MM.1S (cell line): ENCODE measurements around the gene TRPM2.

Source experiments
- DNase-seq: peaks from one replicate; pipeline ENCODE4 v3.0.0-alpha.2; 2015
- H2AFZ ChIP-seq: fragments of 300-600 bp; sonication (generic); 2 replicates; pipeline ENCODE4 v1.6.0; 2016; ENCODE audit warnings: antibody characterized with exemption, low read length
- H3F3A ChIP-seq: fragments of 300-600 bp; sonication (generic); 2 replicates; pipeline ENCODE4 v1.6.1; 2016; ENCODE audit warnings: mild to moderate bottlenecking, antibody characterized with exemption, low read length, moderate library complexity, mixed read lengths; ENCODE audit not compliant: insufficient read depth
- H3K27ac ChIP-seq: fragments of 300-600 bp; sonication (generic); 2 replicates; pipeline ENCODE4 v1.5.1; 2016; ENCODE audit warnings: mild to moderate bottlenecking, low read length
- H3K27me3 ChIP-seq: fragments of 300-600 bp; sonication (generic); replicated peaks from 2 replicates; pipeline ENCODE4 v1.6.0; 2016; ENCODE audit warnings: low read length; ENCODE audit not compliant: insufficient read depth
- H3K36me3 ChIP-seq: fragments of 300-600 bp; sonication (generic); replicated peaks from 2 replicates; pipeline ENCODE4 v1.6.1; 2016; ENCODE audit warnings: mild to moderate bottlenecking, low read length, mixed read lengths; ENCODE audit not compliant: insufficient read depth
- H3K4me1 ChIP-seq: fragments of 300-600 bp; sonication (generic); 2 replicates; pipeline ENCODE4 v1.6.1; 2016; ENCODE audit warnings: low read length, mixed read lengths
- H3K4me2 ChIP-seq: fragments of 300-600 bp; sonication (generic); 2 replicates; pipeline ENCODE4 v1.6.0; 2016; ENCODE audit warnings: low read depth, low read length
- H3K4me3 ChIP-seq: fragments of 300-600 bp; sonication (generic); 2 replicates; pipeline ENCODE4 v1.5.1; 2016; ENCODE audit warnings: low read length, mixed read lengths
- H3K79me2 ChIP-seq: fragments of 300-600 bp; sonication (generic); 2 replicates; pipeline ENCODE4 v1.6.1; 2016; ENCODE audit warnings: mixed run types, low read length, mixed read lengths
- H3K9ac ChIP-seq: fragments of 300-600 bp; sonication (generic); 2 replicates; pipeline ENCODE4 v1.6.1; 2016; ENCODE audit warnings: low read length, mixed read lengths
- H3K9me2 ChIP-seq: fragments of 300-600 bp; sonication (generic); replicated peaks from 2 replicates; pipeline ENCODE4 v1.6.1; 2016; ENCODE audit warnings: mild to moderate bottlenecking, low read length, mixed read lengths; ENCODE audit not compliant: insufficient read depth
- H3K9me3 ChIP-seq: fragments of 300-600 bp; sonication (generic); replicated peaks from 2 replicates; pipeline ENCODE4 v1.6.1; 2016; ENCODE audit warnings: mild to moderate bottlenecking, low read length, mixed read lengths; ENCODE audit not compliant: insufficient read depth
- H4K20me1 ChIP-seq: fragments of 300-600 bp; sonication (generic); 2 replicates; pipeline ENCODE4 v1.6.1; 2016; ENCODE audit warnings: mild to moderate bottlenecking, low read length, moderate library complexity, mixed read lengths; ENCODE audit not compliant: insufficient read depth
- CTCF ChIP-seq: fragments of 300-600 bp; sonication (generic); IDR thresholded peaks from 2 replicates; pipeline ENCODE4 v1.5.1; 2016; ENCODE audit warnings: antibody characterized with exemption, low read length, mixed read lengths
- EZH2 ChIP-seq: fragments of 300-600 bp; sonication (generic); optimal IDR thresholded peaks from 2 replicates; pipeline ENCODE3; 2017; ENCODE audit warnings: low read depth, mild to moderate bottlenecking, antibody characterized with exemption, low read length, mixed read lengths
- EZH2phosphoT487 ChIP-seq: fragments of 300-600 bp; sonication (generic); IDR thresholded peaks from 2 replicates; pipeline ENCODE4 v1.6.1; 2018; ENCODE audit warnings: antibody characterized with exemption, low read length

Gene TRPM2

DNA sequence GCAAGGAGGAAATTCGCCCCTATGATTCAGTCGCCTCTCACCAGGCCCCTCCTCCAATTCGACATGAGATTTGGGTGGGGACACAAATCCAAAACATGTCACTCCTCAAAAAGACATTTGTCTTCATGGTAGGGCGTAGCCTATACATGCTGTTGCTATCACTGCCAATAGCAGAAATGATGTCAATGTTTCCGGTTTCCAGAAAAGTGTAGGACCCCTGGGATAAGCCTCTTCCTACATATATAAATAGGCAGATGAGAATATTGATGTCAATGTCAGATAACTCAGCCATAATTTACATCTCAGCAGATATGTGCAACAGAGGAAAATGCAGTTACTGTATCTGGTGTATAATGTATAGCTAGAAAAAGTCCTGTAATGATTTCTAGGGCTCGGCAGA lies 118.6 kb downstream of the TRPM2 start:
- H3K4me1 ChIP-seq: no peaks in the 10 kb centered on the region
- no peak overlapping the region for H3K9ac ChIP-seq
- H3K27me3 ChIP-seq: peaks cover 32% of the 10 kb centered on the region
- H3K4me3 ChIP-seq: no peak overlapping the region
- no peaks in the 10 kb centered on the region for H3K9me3 ChIP-seq
- no peaks in the 10 kb centered on the region for H4K20me1 ChIP-seq
- TF ChIP-seq EZH2phosphoT487: no peak
- no peak for TF ChIP-seq EZH2
- TF ChIP-seq CTCF: no peak
- no peak for DNase-seq
- H3F3A ChIP-seq: no peaks in the 10 kb centered on the region
- H2AFZ ChIP-seq: no peak overlapping the region
- H3K27ac ChIP-seq: no peak overlapping the region
- no peaks in the 10 kb centered on the region for H3K36me3 ChIP-seq
- no peak overlapping the region for H3K4me2 ChIP-seq
- H3K79me2 ChIP-seq: no peaks in the 10 kb centered on the region
- H3K9me2 ChIP-seq: no peaks in the 10 kb centered on the region

GRCh38 chr21:44473915-44474555 lies 120.6 kb downstream of the TRPM2 start:
- TF ChIP-seq CTCF (no peak), EZH2phosphoT487 (no peak), EZH2 (no peak)
- H3K27me3 ChIP-seq: peaks cover 12% of the 10 kb centered on the region

DNA sequence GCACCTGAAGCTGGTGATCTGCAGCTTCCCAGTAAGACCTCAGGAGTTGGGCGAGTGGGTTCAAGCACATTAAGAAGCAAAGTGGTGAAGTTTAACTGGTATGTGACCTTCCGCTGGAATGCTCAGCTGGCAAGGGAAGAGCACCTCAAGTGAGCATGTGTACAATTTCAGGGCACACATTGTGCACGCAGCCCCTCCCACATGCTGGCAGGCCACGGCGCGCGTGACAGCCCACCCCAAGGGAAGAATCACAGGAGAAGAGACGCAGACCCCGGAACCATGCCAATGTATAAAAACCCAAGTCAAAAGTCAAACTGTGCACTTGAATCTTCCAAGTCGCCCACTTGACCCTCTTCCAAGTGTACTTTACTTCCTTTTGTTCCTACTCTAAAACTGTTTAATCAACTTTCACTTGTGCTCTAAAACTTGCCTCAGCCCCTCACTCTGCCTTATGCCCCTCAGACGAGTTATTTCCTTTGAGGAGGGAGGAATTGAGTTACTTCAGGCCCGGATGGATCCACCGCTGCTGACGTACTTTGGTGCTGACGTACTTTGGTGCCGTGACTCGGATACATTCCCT lies 121.9 kb downstream of the TRPM2 start:
- H3K9ac ChIP-seq: no peak overlapping the region
- peaks cover 5% of the 10 kb centered on the region for H3K27me3 ChIP-seq
- H4K20me1 ChIP-seq: no peaks in the 10 kb centered on the region

More at GRCh38 chr21:44473915-44474555, 120.6 kb downstream of the TRPM2 start:
- Histone ChIP-seq H3K9me2 (no peaks in the 10 kb centered on the region), H3K4me1 (no peaks in the 10 kb centered on the region), H2AFZ (no peak overlapping the region), H3K9me3 (no peaks in the 10 kb centered on the region), H3K79me2 (no peaks in the 10 kb centered on the region), H4K20me1 (no peaks in the 10 kb centered on the region), H3K4me2 (no peak overlapping the region), H3K4me3 (no peak overlapping the region), H3K9ac (no peak overlapping the region), H3F3A (no peaks in the 10 kb centered on the region), H3K27ac (no peak overlapping the region), H3K36me3 (no peaks in the 10 kb centered on the region)
- no peak for DNase-seq

More for the DNA sequence above, 121.9 kb downstream of the TRPM2 start:
- Histone ChIP-seq H3K79me2 (no peaks in the 10 kb centered on the region), H3K4me3 (no peak overlapping the region), H3K9me3 (no peaks in the 10 kb centered on the region), H3K27ac (no peak overlapping the region), H2AFZ (no peak overlapping the region), H3K9me2 (no peaks in the 10 kb centered on the region), H3K4me1 (no peaks in the 10 kb centered on the region), H3K36me3 (no peaks in the 10 kb centered on the region), H3F3A (no peaks in the 10 kb centered on the region), H3K4me2 (no peak overlapping the region)
- no peak for DNase-seq
- no peak for TF ChIP-seq CTCF
- TF ChIP-seq EZH2: no peak
- no peak for TF ChIP-seq EZH2phosphoT487
